ENCODE results near the gene RAB42.
A peak's percentile ranks its signal among the peaks of the same experiment; 100 is the strongest.
"Not testable (repeated sequence)": the region's sequence is repeated elsewhere in the genome, so short reads cannot be mapped to it uniquely, and the experiment has no call there.

Gene RAB42

GRCh38 chr1:28586585-28587391 lies 5.3 kb upstream of the RAB42 start:
- not testable (repeated sequence) for DNase-seq

DNA sequence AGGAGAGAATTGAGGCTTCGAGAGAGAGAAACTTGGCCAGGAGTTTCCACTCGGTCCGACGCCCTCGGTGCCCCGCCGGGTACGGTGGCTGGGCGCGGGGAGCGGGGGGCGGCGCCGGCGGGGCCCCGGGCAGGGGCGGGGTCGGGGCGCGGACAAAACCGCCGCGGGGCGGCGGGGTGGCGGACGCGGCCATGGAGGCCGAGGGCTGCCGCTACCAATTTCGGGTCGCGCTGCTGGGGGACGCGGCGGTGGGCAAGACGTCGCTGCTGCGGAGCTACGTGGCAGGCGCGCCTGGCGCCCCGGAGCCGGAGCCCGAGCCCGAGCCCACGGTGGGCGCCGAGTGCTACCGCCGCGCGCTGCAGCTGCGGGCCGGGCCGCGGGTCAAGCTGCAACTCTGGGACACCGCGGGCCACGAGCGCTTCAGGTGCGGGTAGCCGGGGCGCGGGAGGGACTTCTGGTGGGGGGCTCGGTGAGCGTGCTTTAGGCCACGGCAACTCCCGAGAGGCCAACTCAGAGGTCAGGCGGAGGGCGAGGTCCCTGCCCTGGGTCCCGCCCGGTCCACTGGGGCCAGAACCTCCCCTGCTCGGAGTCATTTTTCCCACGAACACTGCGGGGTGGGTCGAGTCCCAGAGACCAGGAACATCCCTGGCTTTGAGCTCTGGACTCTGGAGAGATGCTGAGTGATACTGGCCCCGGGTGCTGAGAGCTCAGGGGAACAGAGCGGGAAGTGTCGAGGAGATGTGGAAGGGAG lies 431 bp downstream of the RAB42 start:
- no peak for DNase-seq

- not testable (repeated sequence) for DNase-seq
Measured at GRCh38 chr1:28593988-28594356, 1.9 kb downstream of the RAB42 start.

GRCh38 chr1:28594686-28595411 lies 2.8 kb downstream of the RAB42 start:
- not testable (repeated sequence) for DNase-seq

DNA sequence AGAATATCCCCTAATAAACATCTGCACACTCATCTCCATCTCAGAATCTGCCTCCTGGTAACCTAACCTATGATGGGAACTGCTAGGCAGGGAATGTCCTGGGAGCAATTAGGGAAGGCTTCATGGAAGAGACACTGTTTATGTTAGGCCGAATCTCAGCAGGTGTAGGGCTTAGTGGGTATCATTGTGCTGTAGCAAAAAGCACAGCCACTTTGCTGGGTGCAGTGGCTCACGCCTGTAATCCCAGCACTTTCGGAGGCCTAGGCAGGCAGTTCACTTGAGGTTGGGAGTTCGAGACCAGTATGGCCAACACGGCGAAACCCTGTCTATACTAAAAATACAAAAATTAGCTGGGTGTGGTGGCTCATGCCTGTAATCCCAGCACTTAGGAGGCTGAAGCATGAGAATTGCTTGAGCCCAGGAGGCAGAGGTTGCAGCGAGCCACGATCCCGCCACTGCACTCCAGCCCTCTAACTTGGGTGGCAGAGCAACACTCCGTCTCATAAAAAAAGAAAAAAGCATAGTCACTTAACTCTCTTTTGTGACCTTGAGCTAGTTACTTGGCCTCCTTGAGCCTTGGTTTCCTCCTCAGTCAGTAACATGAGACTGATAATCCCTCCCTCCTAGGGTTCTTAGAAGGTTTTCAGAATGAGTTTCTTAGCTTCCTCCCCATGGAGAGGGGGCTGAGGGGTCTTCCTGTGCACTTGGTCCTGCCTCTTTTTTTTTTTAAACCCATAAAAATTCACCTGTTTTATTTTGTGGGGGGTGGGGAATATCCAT lies 3.5 kb downstream of the RAB42 start:
- DNase-seq = no peak

DNA sequence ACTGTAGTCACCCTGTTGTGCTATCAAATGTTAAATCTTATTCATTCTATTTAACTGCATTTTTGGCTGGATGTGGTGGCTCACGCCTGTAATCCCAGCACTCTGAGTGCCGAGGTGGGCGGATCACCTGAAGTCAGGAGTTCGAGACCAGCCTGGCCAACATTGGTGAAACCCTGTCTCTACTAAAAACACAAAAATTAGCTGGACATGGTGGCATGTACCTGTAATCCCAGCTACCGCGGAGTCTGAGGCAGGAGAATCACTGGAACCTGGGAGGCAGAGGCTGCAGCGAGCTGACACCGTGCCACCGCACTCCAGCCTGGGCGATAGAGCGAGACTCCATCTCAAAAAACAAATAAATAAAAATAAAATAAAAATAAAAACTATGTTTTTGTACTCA lies 4.2 kb downstream of the RAB42 start:
- not testable (repeated sequence) for DNase-seq

GRCh38 chr1:28601696-28602095 lies 9.6 kb downstream of the RAB42 start:
- DNase-seq = no peak

DNA sequence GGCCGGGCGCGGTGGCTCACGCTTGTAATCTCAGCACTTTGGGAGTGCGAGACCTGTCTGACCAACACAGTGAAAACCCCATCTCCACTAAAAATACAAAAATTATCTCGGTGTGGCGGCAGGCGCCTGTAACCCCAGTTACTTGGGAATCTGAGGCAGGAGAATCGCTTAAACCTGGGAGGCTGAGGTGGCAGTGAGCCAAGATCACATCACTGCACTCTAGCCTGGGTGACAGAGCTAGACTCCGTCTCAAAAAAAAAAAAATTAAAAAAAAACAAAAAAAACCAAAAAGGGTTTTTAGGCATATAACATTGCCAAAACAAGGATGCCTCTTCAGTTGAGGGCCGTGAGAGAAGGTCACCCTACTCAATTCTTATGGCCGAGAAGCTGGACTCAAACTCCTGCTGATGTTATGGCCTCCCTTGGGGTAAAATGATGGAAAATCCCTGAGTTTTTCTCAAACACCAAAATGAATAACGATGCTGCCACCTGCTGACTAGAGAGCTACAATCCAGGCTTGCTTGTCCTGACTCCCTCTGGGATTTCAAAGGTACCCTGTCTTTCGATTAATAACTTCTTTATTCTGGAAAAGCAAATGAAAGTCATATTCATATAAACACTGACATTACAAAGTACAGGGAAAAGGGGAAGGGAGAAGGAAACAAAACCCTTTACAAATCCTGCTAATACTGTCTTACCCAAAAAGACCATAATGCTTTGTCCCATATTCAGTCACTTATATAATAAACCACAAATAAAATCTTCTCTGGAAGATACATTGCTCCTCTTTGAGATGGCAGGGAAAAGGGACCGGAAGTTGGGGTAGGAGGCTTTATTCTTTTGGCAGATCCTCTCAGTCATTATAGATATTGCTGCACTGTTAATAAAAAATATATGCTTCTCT lies 10.7 kb downstream of the RAB42 start:
- peak; percentile 54 for DNase-seq

DNA sequence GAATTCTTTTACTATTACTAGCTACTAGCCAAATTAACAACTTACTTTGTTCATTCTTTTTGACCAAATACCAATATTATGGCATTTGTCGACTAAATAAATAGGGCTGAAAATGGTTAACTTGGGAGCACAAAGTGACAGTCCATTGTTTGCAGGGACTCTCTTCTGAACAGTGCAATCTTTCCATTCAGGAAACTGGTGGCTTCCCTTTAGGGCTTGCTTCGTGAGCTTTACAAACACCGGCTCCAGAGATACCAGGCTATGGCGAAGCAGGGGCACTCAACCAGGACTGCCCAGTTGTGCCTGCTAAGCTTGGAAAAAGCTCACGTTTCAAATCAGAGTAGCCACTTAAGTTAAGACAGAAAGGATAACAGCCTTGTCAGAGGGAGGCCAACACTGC lies 12.3 kb downstream of the RAB42 start:
- DNase-seq = no peak

DNA sequence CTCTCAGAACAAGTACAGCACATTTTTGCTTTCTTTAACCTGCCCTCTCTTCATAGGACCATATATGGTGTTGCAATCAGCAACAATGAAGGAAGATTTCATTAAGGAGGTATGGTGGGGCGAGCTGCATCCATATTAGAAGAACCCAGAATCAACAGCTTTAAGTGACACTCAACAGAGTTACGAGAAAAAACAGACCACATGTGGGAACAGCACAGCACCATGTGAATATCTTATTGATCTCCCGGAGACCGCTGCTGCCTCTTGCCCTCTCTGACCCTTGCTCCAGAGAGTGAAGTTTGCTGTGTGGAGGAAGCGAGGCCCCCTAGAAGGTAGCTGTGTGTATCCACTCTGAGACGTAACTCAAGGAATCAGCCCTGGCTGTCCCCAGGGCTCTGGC lies 12.9 kb downstream of the RAB42 start:
- no peak for DNase-seq

DNA sequence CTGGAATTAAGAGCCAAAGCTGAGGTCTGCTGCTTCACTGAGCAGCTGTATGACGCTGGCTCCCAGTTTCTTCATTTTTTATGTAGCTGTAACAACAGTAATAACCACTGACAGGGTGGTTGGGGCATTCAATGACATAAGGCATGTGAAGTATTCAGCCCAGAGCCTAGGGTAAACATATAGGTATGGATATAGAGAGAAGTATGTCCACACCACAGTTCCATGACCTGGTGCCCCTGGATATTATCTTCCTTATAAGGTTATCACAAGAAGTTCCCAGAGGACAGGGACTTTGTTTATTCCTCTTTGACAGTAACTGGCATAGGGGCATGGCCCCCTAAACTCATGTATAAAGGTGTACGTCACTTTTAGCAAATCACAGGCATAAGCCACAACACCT lies 14.7 kb downstream of the RAB42 start:
- DNase-seq = no peak

GRCh38 chr1:28613175-28613574 lies 21.1 kb downstream of the RAB42 start:
- no peak for DNase-seq

GRCh38 chr1:28631713-28632112 lies 39.6 kb downstream of the RAB42 start:
- no peak for DNase-seq

DNA sequence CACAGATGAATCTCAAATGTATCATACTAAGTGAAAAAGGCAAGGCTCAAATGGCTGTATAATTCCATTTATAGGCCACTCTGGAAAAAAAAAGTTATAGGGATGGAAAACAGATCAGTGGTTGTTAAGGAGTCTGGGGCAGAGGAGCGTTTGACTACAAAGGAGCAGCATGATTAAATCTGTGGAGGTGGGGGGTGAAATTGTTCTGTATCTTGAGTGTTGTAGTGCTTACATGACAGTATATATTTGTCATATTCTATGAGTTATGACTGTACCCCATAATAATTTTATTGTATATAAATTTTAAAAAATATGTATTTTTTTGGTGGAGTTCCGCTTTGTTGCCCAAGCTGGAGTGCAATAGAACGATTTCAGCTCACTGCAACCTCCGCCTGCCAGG lies 40.5 kb downstream of the RAB42 start:
- DNase-seq = no peak

DNA sequence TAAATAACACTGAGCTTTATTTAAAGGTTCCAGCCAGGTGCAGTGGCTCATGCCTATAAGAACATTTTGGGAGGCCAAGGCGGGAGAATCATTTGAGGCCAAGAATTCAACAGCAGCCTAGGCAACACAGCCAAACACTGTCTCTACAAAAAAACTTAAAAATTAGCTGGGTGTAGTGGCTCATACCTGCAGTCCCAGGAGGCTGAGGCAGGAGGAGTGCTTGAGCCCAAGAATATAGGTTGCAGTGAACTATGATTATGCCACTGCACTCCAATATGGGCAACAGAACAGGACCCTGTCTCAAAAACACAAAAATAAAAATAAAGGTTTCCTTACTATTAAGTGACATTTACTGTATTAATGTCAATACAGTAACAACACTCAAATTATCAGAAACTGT lies 48.7 kb downstream of the RAB42 start:
- DNase-seq = no peak

GRCh38 chr1:28642056-28642846 lies 50.2 kb downstream of the RAB42 start:
- DNase-seq = no peak

DNA sequence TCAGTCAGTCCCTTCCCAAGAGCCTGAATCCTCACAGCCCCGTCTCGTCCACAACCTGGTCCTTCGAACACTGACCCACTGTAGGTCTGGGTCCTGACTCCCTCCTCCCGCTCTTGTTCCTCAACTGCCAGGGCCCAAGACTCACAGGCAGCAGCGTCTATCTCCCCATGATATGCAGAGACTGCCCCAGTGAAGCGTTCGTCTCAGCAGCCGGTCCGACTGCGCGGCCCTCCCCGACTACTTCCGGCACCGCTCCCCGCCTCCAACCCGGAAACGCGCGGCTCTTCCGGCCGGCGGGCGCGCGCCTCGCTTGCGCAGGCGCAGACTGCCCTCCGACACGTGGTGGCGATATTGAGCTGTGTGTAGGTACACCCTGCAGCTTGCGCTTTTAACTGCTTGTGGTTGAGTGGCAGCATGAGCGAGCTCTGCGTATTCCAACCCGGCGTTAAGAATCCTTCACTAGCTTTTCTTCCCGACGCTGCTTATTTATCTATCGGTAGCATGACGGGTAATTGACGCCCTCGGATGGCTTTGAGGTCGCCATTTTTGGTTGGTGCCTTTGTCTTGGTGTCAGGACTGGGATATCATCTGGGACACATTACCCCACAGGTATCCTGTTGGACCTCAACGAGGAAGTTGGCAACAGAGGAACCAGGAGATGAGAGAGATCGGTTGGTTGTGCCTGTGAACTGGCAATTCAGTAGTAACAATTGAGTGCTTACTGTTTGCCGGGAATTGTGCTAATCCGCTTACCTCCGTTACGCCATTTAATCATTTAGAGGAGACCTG lies 51.0 kb downstream of the RAB42 start, which contains the start of gene TAF12:
TAF12 (minus strand) TSS at position 221 of the 789 bp plus-strand sequence. CDS start 20,986 bp downstream, outside the sequence.
- peak; percentile 89 for DNase-seq

- no peak for DNase-seq
Measured at GRCh38 chr1:28644494-28644893, 52.4 kb downstream of the RAB42 start.

Data from NCI-H146 (cell line).